ENCODE measurements around the gene IRGC. TPM values are rescaled to one million over a fixed set of nuclear protein-coding genes. Genes with fewer than 3 reads are reported as not detected.
A peak's percentile ranks its signal among the peaks of the same experiment; 100 is the strongest.

The IRGC gene
- total RNA-seq, 2 donors from 2014 or later, result not detected

DNA sequence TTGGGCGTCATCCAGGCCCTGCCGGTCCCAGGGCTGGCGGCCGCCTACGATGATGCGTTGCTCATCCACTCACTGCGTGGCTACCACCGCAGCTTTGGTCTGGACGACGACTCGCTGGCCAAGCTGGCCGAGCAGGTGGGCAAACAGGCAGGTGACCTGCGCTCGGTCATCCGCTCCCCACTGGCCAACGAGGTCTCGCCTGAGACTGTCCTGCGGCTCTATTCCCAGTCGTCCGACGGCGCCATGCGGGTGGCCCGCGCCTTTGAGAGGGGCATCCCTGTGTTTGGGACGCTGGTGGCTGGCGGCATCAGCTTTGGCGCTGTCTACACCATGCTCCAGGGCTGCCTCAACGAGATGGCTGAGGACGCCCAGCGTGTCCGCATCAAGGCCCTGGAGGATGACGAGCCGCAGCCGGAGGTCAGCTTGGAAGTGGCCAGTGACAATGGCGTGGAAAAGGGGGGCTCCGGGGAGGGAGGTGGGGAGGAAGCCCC lies 3.5 kb downstream of the IRGC start:
- 71 to 78% methylated on average over 13 to 21 of the region's 37 CpGs for WGBS, 2 donors
- no peaks in the 10 kb centered on the region for H3K27me3 ChIP-seq
- H3K4me1 ChIP-seq, result no peaks in the 10 kb centered on the region
- H3K36me3 ChIP-seq (replicated peaks in 1 of 2; ENCODE audit: insufficient read depth in 1 of 2, low read depth in 2 of 2), result no peaks in the 10 kb centered on the region
- no peak for ATAC-seq
- H3K4me3 ChIP-seq, result no peak overlapping the region
- TF ChIP-seq, protein P1, sequence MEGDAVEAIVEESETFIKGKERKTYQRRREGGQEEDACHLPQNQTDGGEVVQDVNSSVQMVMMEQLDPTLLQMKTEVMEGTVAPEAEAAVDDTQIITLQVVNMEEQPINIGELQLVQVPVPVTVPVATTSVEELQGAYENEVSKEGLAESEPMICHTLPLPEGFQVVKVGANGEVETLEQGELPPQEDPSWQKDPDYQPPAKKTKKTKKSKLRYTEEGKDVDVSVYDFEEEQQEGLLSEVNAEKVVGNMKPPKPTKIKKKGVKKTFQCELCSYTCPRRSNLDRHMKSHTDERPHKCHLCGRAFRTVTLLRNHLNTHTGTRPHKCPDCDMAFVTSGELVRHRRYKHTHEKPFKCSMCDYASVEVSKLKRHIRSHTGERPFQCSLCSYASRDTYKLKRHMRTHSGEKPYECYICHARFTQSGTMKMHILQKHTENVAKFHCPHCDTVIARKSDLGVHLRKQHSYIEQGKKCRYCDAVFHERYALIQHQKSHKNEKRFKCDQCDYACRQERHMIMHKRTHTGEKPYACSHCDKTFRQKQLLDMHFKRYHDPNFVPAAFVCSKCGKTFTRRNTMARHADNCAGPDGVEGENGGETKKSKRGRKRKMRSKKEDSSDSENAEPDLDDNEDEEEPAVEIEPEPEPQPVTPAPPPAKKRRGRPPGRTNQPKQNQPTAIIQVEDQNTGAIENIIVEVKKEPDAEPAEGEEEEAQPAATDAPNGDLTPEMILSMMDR (IDR thresholded peaks at IDR 0.05), result no peak
- no peak for TF ChIP-seq POLR2A (IDR thresholded peaks at IDR 0.05)
- no peaks in the 10 kb centered on the region for H3K9me3 ChIP-seq
- intact Hi-C loops (cut with DNase I), result no loop called here
- no peak overlapping the region for H3K27ac ChIP-seq
- no peak for DNase-seq

DNA sequence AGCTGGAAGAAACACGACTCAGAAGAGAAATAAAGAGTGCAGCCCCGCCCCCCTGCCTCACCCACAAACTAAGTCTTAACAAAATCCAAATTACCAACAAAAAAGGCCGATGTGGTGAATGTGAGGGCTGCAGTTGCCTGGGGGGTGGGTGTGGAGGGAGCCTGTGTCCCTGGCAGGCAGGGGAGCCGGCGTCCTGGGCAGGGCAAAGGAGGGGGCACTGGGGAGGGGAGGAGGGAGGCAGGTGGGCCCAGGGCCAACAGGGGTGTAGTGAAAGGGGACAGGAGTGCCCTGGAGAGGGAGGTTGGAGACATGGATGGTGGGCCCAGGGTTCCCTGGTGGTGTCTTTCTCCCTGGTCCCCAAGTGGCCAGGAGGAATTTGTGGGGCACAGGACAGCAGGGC lies 4.0 kb downstream of the IRGC start:
- Histone ChIP-seq H3K27ac (no peak overlapping the region), H3K27me3 (no peaks in the 10 kb centered on the region), H3K4me1 (no peaks in the 10 kb centered on the region), H3K9me3 (no peaks in the 10 kb centered on the region), H3K4me3 (no peak overlapping the region), H3K36me3 (replicated peaks in 1 of 2; ENCODE audit: insufficient read depth in 1 of 2, low read depth in 2 of 2) (no peaks in the 10 kb centered on the region)
- no peak for ATAC-seq
- no peak for TF ChIP-seq POLR2A (IDR thresholded peaks at IDR 0.05)
- TF ChIP-seq, protein P1 (IDR thresholded peaks at IDR 0.05), result no peak
- intact Hi-C loops (cut with DNase I), result no loop called here
- WGBS, 2 donors, result 47 to 53% methylated on average over 5 of the region's 5 CpGs
- DNase-seq, result no peak

DNA sequence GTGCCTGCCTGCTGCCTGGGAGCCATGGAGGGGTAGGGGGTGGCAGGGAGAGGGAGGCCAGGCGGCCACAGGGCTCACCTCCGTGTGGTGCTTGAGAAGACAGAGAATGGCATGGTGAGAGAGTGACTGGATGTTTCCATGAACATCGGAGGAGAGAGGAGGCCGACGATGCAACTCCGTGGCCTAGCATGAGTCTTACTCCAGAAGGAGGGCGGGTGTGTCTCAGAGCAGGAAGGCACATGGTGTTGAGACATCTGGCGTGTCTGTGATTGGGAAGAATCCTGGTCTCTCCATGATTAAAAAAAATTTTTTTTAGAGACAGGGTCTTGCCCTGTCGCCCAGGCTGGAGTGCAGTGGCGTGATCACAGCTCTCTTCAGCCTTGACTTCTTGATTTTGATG lies 5.1 kb downstream of the IRGC start:
- DNase-seq, result no peak
- intact Hi-C loops (cut with DNase I), result no loop called here
- H3K36me3 ChIP-seq (replicated peaks in 1 of 2; ENCODE audit: insufficient read depth in 1 of 2, low read depth in 2 of 2), result no peaks in the 10 kb centered on the region
- H3K27me3 ChIP-seq, result no peaks in the 10 kb centered on the region
- 58 to 73% methylated on average over 10 of the region's 10 CpGs for WGBS, 2 donors
- no peaks in the 10 kb centered on the region for H3K4me1 ChIP-seq
- H3K4me3 ChIP-seq, result no peak overlapping the region
- no peak overlapping the region for H3K27ac ChIP-seq
- ATAC-seq, result no peak
- H3K9me3 ChIP-seq, result no peaks in the 10 kb centered on the region
- TF ChIP-seq, protein P1 (IDR thresholded peaks at IDR 0.05), result no peak
- no peak for TF ChIP-seq POLR2A (IDR thresholded peaks at IDR 0.05)

DNA sequence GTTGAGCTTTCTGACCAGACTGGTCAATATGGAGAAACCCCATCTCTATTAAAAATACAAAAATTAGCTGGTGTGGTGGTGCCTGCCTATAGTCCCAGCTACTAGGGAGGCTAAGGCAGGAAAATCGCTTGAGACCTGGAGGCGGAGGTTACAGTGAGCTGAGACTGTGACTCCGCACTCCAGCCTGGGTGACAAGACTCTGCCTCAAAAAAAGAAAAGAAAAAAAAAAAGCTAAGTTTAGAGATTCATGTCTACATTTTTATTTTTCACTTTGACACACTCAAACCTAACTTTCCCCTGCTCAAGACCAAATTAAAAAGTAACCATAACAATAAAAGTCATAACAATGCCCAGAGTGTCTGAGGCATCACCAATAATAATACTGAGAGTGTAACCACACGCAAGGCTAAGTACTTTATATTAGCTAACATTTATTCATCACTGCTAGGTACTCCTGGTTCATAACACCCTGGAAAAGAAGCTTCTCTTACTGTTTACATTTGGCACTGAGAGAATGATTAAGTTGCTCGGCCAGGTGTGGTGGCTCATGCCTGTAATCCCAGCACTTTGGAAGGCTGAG lies 5.7 kb downstream of the IRGC start:
- TF ChIP-seq POLR2A (IDR thresholded peaks at IDR 0.05), result no peak
- TF ChIP-seq, protein P1 (IDR thresholded peaks at IDR 0.05), result no peak
- ATAC-seq (no peak), DNase-seq (no peak)
- no peak overlapping the region for H3K27ac ChIP-seq
- no peak overlapping the region for H3K4me3 ChIP-seq
- H3K9me3 ChIP-seq, result no peaks in the 10 kb centered on the region
- 60 to 67% methylated on average over 5 of the region's 5 CpGs for WGBS, 2 donors
- no peaks in the 10 kb centered on the region for H3K36me3 ChIP-seq (replicated peaks in 1 of 2; ENCODE audit: insufficient read depth in 1 of 2, low read depth in 2 of 2)
- no peaks in the 10 kb centered on the region for H3K4me1 ChIP-seq
- H3K27me3 ChIP-seq, result no peaks in the 10 kb centered on the region
- intact Hi-C loops (cut with DNase I), result no loop called here

DNA sequence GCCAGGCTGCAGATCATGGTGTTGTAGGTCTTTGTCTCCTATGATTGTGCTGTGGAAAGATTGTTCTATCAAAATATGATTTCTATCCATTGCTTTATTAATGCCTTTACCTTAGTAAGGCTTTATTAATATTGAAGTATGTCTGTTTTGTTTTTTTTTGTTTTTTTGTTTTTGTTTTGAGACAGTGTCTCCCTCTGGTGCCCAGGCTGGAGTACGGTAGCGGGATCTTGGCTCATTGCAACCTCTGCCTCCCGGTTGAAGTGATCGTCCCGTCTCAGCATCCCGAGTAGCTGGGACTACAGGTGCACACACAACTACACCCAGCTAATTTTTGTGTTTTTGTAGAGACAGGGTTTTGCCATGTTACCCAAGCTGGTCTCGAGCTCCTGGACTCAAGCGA lies 7.7 kb downstream of the IRGC start:
- DNase-seq, result no peak
- H3K4me3 ChIP-seq, result no peak overlapping the region
- no peak for ATAC-seq
- 64% methylated on average over 7 to 8 of the region's 8 CpGs for WGBS, 2 donors
- H3K9me3 ChIP-seq, result no peaks in the 10 kb centered on the region
- no peaks in the 10 kb centered on the region for H3K27me3 ChIP-seq
- intact Hi-C loops (cut with DNase I), result no loop called here
- no peaks in the 10 kb centered on the region for H3K4me1 ChIP-seq
- no peak overlapping the region for H3K27ac ChIP-seq
- TF ChIP-seq, protein P1 (IDR thresholded peaks at IDR 0.05), result peak in 1 of 7 experiments; percentile 7
- no peak for TF ChIP-seq POLR2A (IDR thresholded peaks at IDR 0.05)
- peaks cover 0 to 1% of the 10 kb centered on the region in 2 donors for H3K36me3 ChIP-seq (replicated peaks in 1 of 2; ENCODE audit: insufficient read depth in 1 of 2, low read depth in 2 of 2)
